ENCODE measurements around the gene SHD.
"Not testable (repeated sequence)": the region's sequence is repeated elsewhere in the genome, so short reads cannot be mapped to it uniquely, and the experiment has no call there.

GRCh38 chr19:4232139-4232538 is 46.9 kb upstream of the SHD start:
- TF ChIP-seq CTCF (conservative IDR thresholded peaks at IDR 0.05; ENCODE audit: low read depth, low read length); EZH2 (IDR thresholded peaks at IDR 0.05; ENCODE audit: borderline replicate concordance, low read depth, low read length, poor library complexity, severe bottlenecking): not testable (repeated sequence)
